AG08396 (cell line): ENCODE results near the gene ZNF791.
A peak's percentile ranks its signal among the peaks of the same experiment; 100 is the strongest.
"Not testable (repeated sequence)": the region's sequence is repeated elsewhere in the genome, so short reads cannot be mapped to it uniquely, and the experiment has no call there.

ENCODE experiments used
- DNase-seq: peaks from one replicate; pipeline ENCODE4 v3.0.0; 2012; ENCODE audit warnings: low spot score, mixed read lengths

ZNF791 gene

GRCh38 chr19:12667731-12668302 lies 57.1 kb downstream of the ZNF791 start:
- no peak for DNase-seq

- no peak for DNase-seq
These were observed 57.6 kb downstream of the ZNF791 start for GRCh38 chr19:12668346-12668745.

- DNase-seq, result peak; percentile 68
These were observed 58.2 kb downstream of the ZNF791 start for GRCh38 chr19:12668932-12669269.

GRCh38 chr19:12669270-12670158 lies 58.8 kb downstream of the ZNF791 start:
- DNase-seq, result peak; percentile 86

- DNase-seq, result no peak
These were observed 59.6 kb downstream of the ZNF791 start for GRCh38 chr19:12670159-12670928.

- DNase-seq, result no peak
These were observed 62.0 kb downstream of the ZNF791 start for GRCh38 chr19:12672744-12673143.

- DNase-seq, result no peak
These were observed 64.7 kb downstream of the ZNF791 start for GRCh38 chr19:12675399-12675798.

GRCh38 chr19:12675940-12676339 lies 65.2 kb downstream of the ZNF791 start:
- DNase-seq, result no peak

GRCh38 chr19:12676384-12676792 lies 65.7 kb downstream of the ZNF791 start:
- DNase-seq, result peak; percentile 85

- DNase-seq, result no peak
These were observed 66.2 kb downstream of the ZNF791 start for GRCh38 chr19:12676928-12677327.

GRCh38 chr19:12678039-12678438 lies 67.3 kb downstream of the ZNF791 start:
- not testable (repeated sequence) for DNase-seq

GRCh38 chr19:12680034-12680433 lies 69.3 kb downstream of the ZNF791 start:
- DNase-seq, result no peak

- peak; percentile 94 for DNase-seq
These were observed 70.6 kb downstream of the ZNF791 start, which contains the start of gene DHPS for GRCh38 chr19:12681074-12681987. DHPS (minus strand) TSS chr19:12681880; CDS start chr19:12681766, 114 bp downstream.
